Upper lobe of right lung (tissue), 1 donor: ENCODE data around the gene APLP1. TPM values are rescaled to one million over a fixed set of nuclear protein-coding genes. Genes with fewer than 3 reads are reported as not detected.
"Not testable (repeated sequence)": the region's sequence is repeated elsewhere in the genome, so short reads cannot be mapped to it uniquely, and the experiment has no call there.

Experiments used
- ATAC-seq: fragments of 200-7000 bp; cut with Tn5 transposase; one replicate; pipeline ENCODE4 v1.9.1; 2020; ENCODE audit warnings: mild to moderate bottlenecking, moderate library complexity
- DNase-seq: peaks from one replicate; pipeline ENCODE4 v3.0.0-alpha.2; 2020
- H3K27ac ChIP-seq: fragments of 200-600 bp; one replicate; pipeline ENCODE4 v1.8.0; 2022
- H3K27me3 ChIP-seq: fragments of 200-600 bp; one replicate; pipeline ENCODE4 v1.8.0; 2022; ENCODE audit warnings: mild to moderate bottlenecking
- H3K36me3 ChIP-seq: fragments of 200-600 bp; one replicate; pipeline ENCODE4 v1.8.0; 2022
- H3K4me1 ChIP-seq: fragments of 200-600 bp; one replicate; pipeline ENCODE4 v1.8.0; 2022
- H3K4me3 ChIP-seq: fragments of 200-600 bp; one replicate; pipeline ENCODE4 v1.8.0; 2022; ENCODE audit warnings: mild to moderate bottlenecking
- H3K9me3 ChIP-seq: fragments of 200-600 bp; one replicate; pipeline ENCODE4 v1.8.0; 2022
- intact Hi-C: fragments of 100-400 bp; cut with DNase I; formaldehyde crosslinking; loops from one replicate; pipeline ENCODE4 v1.11.0; 2022
- total RNA-seq: library from RNA; stranded (reverse); fragmentation: NEBNext Ultra II Directional; extraction: Animal tissue kit (Norgen Biotek cat#: 25700); gene quantifications from one replicate; pipeline ENCODE4 v1.2.1, GENCODE V29; 2021
- TF ChIP-seq, protein P1 (sequence below): fragments of 200-600 bp; IDR thresholded peaks from one replicate; pipeline ENCODE4 v1.8.0; 2022; ENCODE audit warnings: antibody characterized with exemption
- donor health status: DM: no; HTN: yes; CAD: no; lungs with severe emphysema.

The APLP1 gene
- total RNA-seq, 1 donor from 2014 or later: 7.0 TPM

DNA sequence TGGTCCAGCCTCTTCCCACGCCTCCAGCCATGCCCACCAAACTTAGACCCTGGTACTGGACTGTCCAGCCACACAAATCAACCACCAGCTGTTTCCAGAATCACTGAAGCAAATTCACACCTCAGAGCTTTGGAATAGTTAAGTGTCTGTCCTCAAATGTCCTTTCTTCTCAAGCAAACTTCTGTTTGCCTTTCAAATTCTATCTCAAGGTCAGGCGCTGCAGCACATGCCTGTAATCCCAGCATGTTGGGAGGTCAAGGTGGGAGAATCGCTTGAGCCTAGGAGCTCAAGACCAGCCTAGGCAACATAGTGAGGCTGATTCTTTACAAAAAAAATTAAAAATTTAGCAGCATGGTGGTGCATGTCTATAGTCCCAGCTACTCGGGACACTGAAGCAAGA lies 36.3 kb upstream of the APLP1 start:
- H3K27me3 ChIP-seq: peaks cover 8% of the 10 kb centered on the region
- no peaks in the 10 kb centered on the region for H3K36me3 ChIP-seq
- intact Hi-C loops: no loop called here
- H3K9me3 ChIP-seq: no peaks in the 10 kb centered on the region
- H3K4me1 ChIP-seq: no peaks in the 10 kb centered on the region
- ATAC-seq (no peak), DNase-seq (no peak)
- TF ChIP-seq, protein P1, sequence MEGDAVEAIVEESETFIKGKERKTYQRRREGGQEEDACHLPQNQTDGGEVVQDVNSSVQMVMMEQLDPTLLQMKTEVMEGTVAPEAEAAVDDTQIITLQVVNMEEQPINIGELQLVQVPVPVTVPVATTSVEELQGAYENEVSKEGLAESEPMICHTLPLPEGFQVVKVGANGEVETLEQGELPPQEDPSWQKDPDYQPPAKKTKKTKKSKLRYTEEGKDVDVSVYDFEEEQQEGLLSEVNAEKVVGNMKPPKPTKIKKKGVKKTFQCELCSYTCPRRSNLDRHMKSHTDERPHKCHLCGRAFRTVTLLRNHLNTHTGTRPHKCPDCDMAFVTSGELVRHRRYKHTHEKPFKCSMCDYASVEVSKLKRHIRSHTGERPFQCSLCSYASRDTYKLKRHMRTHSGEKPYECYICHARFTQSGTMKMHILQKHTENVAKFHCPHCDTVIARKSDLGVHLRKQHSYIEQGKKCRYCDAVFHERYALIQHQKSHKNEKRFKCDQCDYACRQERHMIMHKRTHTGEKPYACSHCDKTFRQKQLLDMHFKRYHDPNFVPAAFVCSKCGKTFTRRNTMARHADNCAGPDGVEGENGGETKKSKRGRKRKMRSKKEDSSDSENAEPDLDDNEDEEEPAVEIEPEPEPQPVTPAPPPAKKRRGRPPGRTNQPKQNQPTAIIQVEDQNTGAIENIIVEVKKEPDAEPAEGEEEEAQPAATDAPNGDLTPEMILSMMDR: no peak
- H3K4me3 ChIP-seq: no peak overlapping the region
- no peak overlapping the region for H3K27ac ChIP-seq

DNA sequence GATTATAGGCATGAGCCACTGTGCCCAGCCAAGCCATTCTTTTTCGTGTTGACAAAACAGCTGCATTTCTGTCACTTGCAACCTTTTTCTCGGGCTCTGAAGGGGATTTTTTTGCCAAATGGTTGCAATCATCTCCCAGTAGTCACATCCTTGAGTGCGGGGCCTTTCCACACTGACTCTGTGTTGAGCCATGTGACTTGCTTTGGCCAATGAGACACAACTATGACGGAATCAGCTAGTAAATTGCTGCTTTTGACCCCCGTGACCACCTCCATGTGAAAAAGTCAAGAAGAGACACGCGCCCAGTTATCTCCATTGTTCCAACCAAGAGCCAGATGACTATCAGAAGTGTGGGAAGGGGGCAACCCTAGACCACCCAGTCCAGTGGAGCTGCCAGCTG lies 34.4 kb upstream of the APLP1 start:
- DNase-seq (no peak), ATAC-seq (no peak)
- H3K36me3 ChIP-seq: no peaks in the 10 kb centered on the region
- no peaks in the 10 kb centered on the region for H3K9me3 ChIP-seq
- no peak overlapping the region for H3K4me3 ChIP-seq
- intact Hi-C loops: no loop called here
- no peaks in the 10 kb centered on the region for H3K4me1 ChIP-seq
- no peak overlapping the region for H3K27ac ChIP-seq
- H3K27me3 ChIP-seq: peaks cover 8% of the 10 kb centered on the region
- TF ChIP-seq, protein P1: no peak

DNA sequence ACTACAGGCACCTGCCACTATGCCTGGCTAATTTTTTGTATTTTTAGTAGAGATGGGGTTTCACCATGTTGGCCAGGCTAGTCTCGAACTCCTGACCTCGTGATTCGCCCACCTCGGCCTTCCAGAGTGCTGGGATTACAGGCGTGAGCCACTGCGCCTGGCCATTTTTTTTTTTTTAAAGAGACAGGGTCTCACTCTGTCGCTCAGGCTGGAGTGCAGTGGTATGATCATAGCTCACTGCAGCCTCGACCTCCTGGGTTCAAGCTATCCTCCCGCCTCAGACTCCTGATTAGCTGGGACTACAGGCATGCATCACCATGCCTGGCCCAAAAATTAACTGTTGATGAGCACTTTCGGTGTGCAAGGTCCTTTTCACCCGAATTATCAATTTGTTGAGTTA lies 32.3 kb upstream of the APLP1 start:
- ATAC-seq, H3K9me3 ChIP-seq, intact Hi-C loops, DNase-seq, H3K27me3 ChIP-seq, H3K4me1 ChIP-seq, H3K36me3 ChIP-seq, H3K4me3 ChIP-seq, H3K27ac ChIP-seq: not testable (repeated sequence)

DNA sequence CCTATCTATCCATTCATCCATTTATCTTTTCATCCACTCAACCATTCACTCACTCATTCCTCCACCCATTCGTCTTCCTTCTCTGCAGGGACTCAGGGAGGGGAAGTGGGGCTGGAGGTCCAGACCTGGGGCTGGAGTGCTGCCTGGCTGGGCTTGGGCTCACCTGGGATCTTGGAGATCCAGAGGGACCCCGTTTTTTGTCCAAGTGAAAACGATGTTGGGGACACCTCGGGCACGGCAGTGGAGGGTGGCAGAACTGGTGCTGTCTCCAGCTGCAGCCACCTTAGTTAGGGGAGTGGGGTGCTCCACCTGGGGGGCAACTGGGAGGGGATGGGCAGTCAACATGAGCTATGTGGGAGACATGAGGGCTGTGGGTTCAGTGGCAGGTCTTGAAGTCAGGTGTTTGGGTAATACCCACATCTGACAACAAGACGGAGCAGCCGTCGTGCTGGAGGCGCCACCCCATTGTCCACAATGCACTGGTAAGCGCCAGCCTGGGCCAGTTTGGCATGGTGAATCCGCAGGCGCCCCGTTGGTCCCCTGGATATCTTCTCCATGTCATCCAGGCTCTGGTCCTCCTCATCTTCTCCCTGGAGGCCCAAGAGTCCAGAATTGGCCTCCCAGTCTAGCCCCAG lies 26.3 kb upstream of the APLP1 start:
- Histone ChIP-seq H3K36me3 (no peaks in the 10 kb centered on the region), H3K27me3 (peaks cover 44% of the 10 kb centered on the region), H3K4me1 (peaks cover 12% of the 10 kb centered on the region), H3K9me3 (no peaks in the 10 kb centered on the region), H3K27ac (no peak overlapping the region), H3K4me3 (no peak overlapping the region)
- ATAC-seq (no peak), DNase-seq (no peak)
- TF ChIP-seq, protein P1: no peak
- intact Hi-C loops: no loop called here

DNA sequence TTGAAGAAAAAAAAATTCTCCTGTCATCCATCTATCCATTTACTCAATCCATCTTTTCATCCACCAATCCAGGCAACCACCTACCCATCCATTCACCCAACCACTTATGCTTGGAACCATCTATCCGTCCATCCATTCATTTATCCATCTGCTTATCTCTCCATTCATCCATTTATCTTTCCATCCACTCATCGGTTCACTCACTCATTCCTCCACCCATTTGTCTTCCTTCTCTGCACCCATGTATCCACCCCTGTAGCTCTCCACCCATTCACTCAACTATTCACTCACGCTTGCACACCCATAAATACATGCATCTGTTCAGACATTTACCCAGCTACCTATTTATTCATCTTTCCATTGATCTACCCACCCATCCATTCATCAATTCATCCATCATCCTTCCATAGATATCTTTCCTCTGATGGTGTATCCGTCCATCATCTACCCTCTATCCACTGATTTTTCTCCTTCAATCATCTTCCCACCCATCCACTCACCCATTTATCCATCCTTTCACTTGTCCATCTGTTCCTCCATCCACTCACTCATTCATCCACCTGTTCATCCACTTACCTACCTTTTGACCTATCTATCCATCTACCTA lies 25.6 kb upstream of the APLP1 start:
- DNase-seq (no peak), ATAC-seq (no peak)
- Histone ChIP-seq H3K27ac (no peak overlapping the region), H3K9me3 (no peaks in the 10 kb centered on the region), H3K36me3 (no peaks in the 10 kb centered on the region), H3K4me1 (peaks cover 12% of the 10 kb centered on the region), H3K4me3 (no peak overlapping the region), H3K27me3 (peaks cover 44% of the 10 kb centered on the region)
- TF ChIP-seq, protein P1: no peak
- intact Hi-C loops: no loop called here

DNA sequence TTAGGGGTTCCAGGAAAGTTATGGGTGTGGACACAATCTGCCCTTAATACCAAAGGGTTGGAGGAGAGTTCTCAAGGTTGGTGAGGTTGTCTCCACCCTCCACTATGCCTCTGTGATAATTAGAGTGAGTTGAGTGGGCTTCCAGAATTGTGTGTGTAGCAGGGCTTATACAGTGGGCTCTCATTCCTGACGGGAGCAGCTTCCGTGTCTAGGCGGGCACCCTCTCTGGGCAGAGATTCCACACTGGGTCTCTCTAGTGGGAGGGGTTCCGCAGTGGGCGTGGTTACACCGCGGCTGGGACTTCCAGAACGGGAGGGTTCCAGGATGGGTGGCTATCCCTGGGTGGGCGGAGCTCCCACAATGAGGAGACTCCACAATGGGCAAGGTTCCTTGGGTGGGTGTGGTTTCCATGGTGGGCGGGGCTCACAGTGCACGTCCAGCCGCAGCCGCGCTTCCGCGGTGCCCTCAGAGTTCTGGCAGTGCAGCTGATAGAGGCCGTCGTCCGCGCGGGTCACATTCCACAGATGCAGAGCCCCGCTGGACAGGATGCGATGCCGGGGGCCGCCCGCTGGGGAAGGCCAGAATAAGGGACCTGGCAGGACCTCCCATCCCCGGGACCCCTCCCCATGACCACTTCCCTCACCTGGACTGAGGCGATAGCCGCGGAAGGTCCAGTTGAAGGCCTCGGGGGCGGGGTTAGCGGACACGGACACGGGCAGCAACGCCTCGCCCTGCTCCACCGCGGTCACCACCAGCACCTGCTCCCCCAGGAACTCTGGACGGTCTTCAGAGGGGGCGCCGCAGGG lies 24.5 kb upstream of the APLP1 start:
- no peak overlapping the region for H3K27ac ChIP-seq
- DNase-seq: no peak
- peaks cover 12% of the 10 kb centered on the region for H3K4me1 ChIP-seq
- TF ChIP-seq, protein P1: no peak
- H3K9me3 ChIP-seq: no peaks in the 10 kb centered on the region
- no peaks in the 10 kb centered on the region for H3K36me3 ChIP-seq
- no peak overlapping the region for H3K4me3 ChIP-seq
- peak; percentile 47 for ATAC-seq
- intact Hi-C loops: no loop called here
- peaks cover 49% of the 10 kb centered on the region for H3K27me3 ChIP-seq
